ENCODE results near the gene ARMC6.

GRCh38 chr19:19022380-19022961, 10.9 kb upstream of the ARMC6 start:
- no peak for TF ChIP-seq CTCF (IDR thresholded peaks at IDR 0.05)
- TF ChIP-seq POLR2A (IDR thresholded peaks at IDR 0.05): no peak
- TF ChIP-seq POLR2AphosphoS5 (IDR thresholded peaks at IDR 0.05): no peak
